NOMO-1 (cell line): ENCODE results near the gene CTNND2.

Source experiments
- DNase-seq, 2 experiments: peaks; one replicate each; lab custom pipeline; 2025; ENCODE audit not compliant: unreplicated experiment in 2 of 2; lab: John Stamatoyannopoulos, UW

CTNND2 gene

GRCh38 chr5:10981932-10982331 lies 922.3 kb downstream of the CTNND2 start:
- no peak for DNase-seq

- no peak for DNase-seq
Measured at GRCh38 chr5:10977011-10977410, 927.2 kb downstream of the CTNND2 start.

GRCh38 chr5:10975945-10976344 lies 928.3 kb downstream of the CTNND2 start:
- no peak for DNase-seq

- DNase-seq = no peak
Measured at GRCh38 chr5:10974850-10975249, 929.4 kb downstream of the CTNND2 start.

GRCh38 chr5:10973316-10973715 lies 930.9 kb downstream of the CTNND2 start:
- no peak for DNase-seq

- DNase-seq = no peak
Measured at GRCh38 chr5:10969684-10970180, 934.5 kb downstream of the CTNND2 start.

- DNase-seq = no peak
Measured at GRCh38 chr5:10964806-10965205, 939.4 kb downstream of the CTNND2 start.

GRCh38 chr5:10958728-10959127 lies 945.5 kb downstream of the CTNND2 start:
- DNase-seq = no peak

GRCh38 chr5:10949856-10950630 lies 954.2 kb downstream of the CTNND2 start:
- no peak for DNase-seq

GRCh38 chr5:10946050-10946449 lies 958.2 kb downstream of the CTNND2 start:
- DNase-seq = no peak

- no peak for DNase-seq
Measured at GRCh38 chr5:10941900-10942299, 962.3 kb downstream of the CTNND2 start.

GRCh38 chr5:10936081-10936855 lies 968.0 kb downstream of the CTNND2 start:
- no peak for DNase-seq

- no peak for DNase-seq
Measured at GRCh38 chr5:10935536-10935935, 968.7 kb downstream of the CTNND2 start.

- no peak for DNase-seq
Measured at GRCh38 chr5:10934783-10935355, 969.4 kb downstream of the CTNND2 start.

GRCh38 chr5:10933121-10933520 lies 971.1 kb downstream of the CTNND2 start:
- peak in 1 of 2 experiments; percentile 33 for DNase-seq

- no peak for DNase-seq
Measured at GRCh38 chr5:10932426-10932825, 971.8 kb downstream of the CTNND2 start.

GRCh38 chr5:10927608-10928007 lies 976.6 kb downstream of the CTNND2 start:
- no peak for DNase-seq

- no peak for DNase-seq
Measured at GRCh38 chr5:10923310-10923709, 980.9 kb downstream of the CTNND2 start.
